HEK293 (cell line): ENCODE results near the gene FRAS1.

ENCODE experiments used
- CTCF ChIA-PET: fragments of 350-600 bp; formaldehyde crosslinking; extraction: SDS; loops from one replicate; lab custom pipeline; 2021; ENCODE audit warnings: antibody characterized with exemption; lab: Yijun Ruan, JAX
- POLR2A ChIA-PET: fragments of 300-600 bp; formaldehyde crosslinking; extraction: SDS; loops from one replicate; lab custom pipeline; 2020; ENCODE audit warnings: antibody characterized with exemption, inconsistent platforms; lab: Yijun Ruan, JAX
- H3K27ac ChIP-seq: fragments of 200-500 bp; sonication (Bioruptor generic); 2 replicates; pipeline ENCODE4 v1.5.1; 2014; ENCODE audit warnings: low read depth, low read length, control low read depth, inconsistent platforms; ENCODE audit errors: extremely low read depth
- H3K36me3 ChIP-seq, 2 experiments: fragments of 200-500 bp in 1 of 2; sonication (Bioruptor generic) in 1 of 2; 1 replicate in 1 of 2; 2 replicates in 1 of 2; pipeline ENCODE4 v1.5.1; 2014 to 2017; ENCODE audit warnings: inconsistent platforms in 2 of 2, low read length in 2 of 2; ENCODE audit not compliant: control insufficient read depth in 2 of 2, insufficient read depth in 1 of 2
- H3K4me1 ChIP-seq: fragments of 200-500 bp; sonication (Bioruptor generic); 2 replicates; pipeline ENCODE4 v1.5.1; 2014; ENCODE audit warnings: mild to moderate bottlenecking, low read length, inconsistent platforms; ENCODE audit not compliant: control insufficient read depth, insufficient read depth
- H3K4me3 ChIP-seq: 2 replicates; pipeline ENCODE4 v1.5.1; 2011; ENCODE audit warnings: low read depth, mild to moderate bottlenecking, control low read depth, low read length, moderate library complexity
- H3K9me3 ChIP-seq: fragments of 200-500 bp; sonication (Bioruptor generic); 2 replicates; pipeline ENCODE4 v1.5.1; 2014; ENCODE audit warnings: low read depth, low read length, inconsistent platforms; ENCODE audit not compliant: control insufficient read depth, insufficient read depth
- EGR2 ChIP-seq: fragments of 450-650 bp; formaldehyde crosslinking; IDR thresholded peaks from 2 replicates; pipeline ENCODE4 v1.5.1; 2016; ENCODE audit warnings: low read depth, missing biosample characterization, missing genetic modification characterization
- KLF10 ChIP-seq: fragments of 450-650 bp; IDR thresholded peaks from 2 replicates; pipeline ENCODE4 v1.5.1; 2018; ENCODE audit warnings: missing biosample characterization, mild to moderate bottlenecking, missing genetic modification characterization
- OVOL3 ChIP-seq: fragments of 450-650 bp; formaldehyde crosslinking; IDR thresholded peaks from 2 replicates; pipeline ENCODE4 v1.5.1; 2016; ENCODE audit warnings: missing biosample characterization, missing genetic modification characterization
- YY1 ChIP-seq: fragments of 450-650 bp; formaldehyde crosslinking; IDR thresholded peaks from 2 replicates; pipeline ENCODE4 v1.5.1; 2018; ENCODE audit warnings: missing biosample characterization, missing genetic modification characterization
- ZBTB17 ChIP-seq: fragments of 450-650 bp; formaldehyde crosslinking; IDR thresholded peaks from 2 replicates; pipeline ENCODE4 v1.5.1; 2016; ENCODE audit warnings: missing biosample characterization, missing genetic modification characterization
- ZBTB48 ChIP-seq: fragments of 450-650 bp; formaldehyde crosslinking; IDR thresholded peaks from 2 replicates; pipeline ENCODE4 v1.5.1; 2016; ENCODE audit warnings: missing biosample characterization, missing genetic modification characterization
- ZNF184 ChIP-seq: fragments of 450-650 bp; IDR thresholded peaks from 2 replicates; pipeline ENCODE4 v1.5.1; 2018; ENCODE audit warnings: missing biosample characterization, mild to moderate bottlenecking, missing genetic modification characterization
- ZNF366 ChIP-seq: fragments of 450-650 bp; formaldehyde crosslinking; conservative IDR thresholded peaks from 2 replicates; pipeline ENCODE4 v1.5.1; 2016; ENCODE audit warnings: missing biosample characterization, missing genetic modification characterization
- ZNF48 ChIP-seq: fragments of 450-650 bp; formaldehyde crosslinking; IDR thresholded peaks from 2 replicates; pipeline ENCODE4 v1.5.1; 2016; ENCODE audit warnings: missing biosample characterization, missing genetic modification characterization
- ZNF501 ChIP-seq: fragments of 450-650 bp; formaldehyde crosslinking; IDR thresholded peaks from 2 replicates; pipeline ENCODE4 v1.5.1; 2016; ENCODE audit warnings: missing biosample characterization, missing genetic modification characterization
- ZNF548 ChIP-seq: fragments of 450-650 bp; formaldehyde crosslinking; IDR thresholded peaks from 2 replicates; pipeline ENCODE4 v1.5.1; 2016; ENCODE audit warnings: missing biosample characterization, missing genetic modification characterization
- ZNF555 ChIP-seq: fragments of 450-650 bp; formaldehyde crosslinking; conservative IDR thresholded peaks from 2 replicates; pipeline ENCODE4 v1.5.1; 2017; ENCODE audit warnings: missing biosample characterization, mild to moderate bottlenecking, missing genetic modification characterization, inconsistent platforms
- ZNF558 ChIP-seq: fragments of 450-650 bp; formaldehyde crosslinking; IDR thresholded peaks from 2 replicates; pipeline ENCODE4 v1.5.1; 2016; ENCODE audit warnings: missing biosample characterization, missing genetic modification characterization
- ZNF621 ChIP-seq: fragments of 450-650 bp; formaldehyde crosslinking; IDR thresholded peaks from 2 replicates; pipeline ENCODE4 v1.5.1; 2017; ENCODE audit warnings: missing biosample characterization, missing genetic modification characterization
- ZNF626 ChIP-seq: fragments of 450-650 bp; sonication (Bioruptor Pico); formaldehyde crosslinking; IDR thresholded peaks from 2 replicates; pipeline ENCODE4 v1.5.1; 2018; ENCODE audit warnings: missing biosample characterization, missing genetic modification characterization, inconsistent platforms
- ZNF629 ChIP-seq: fragments of 450-650 bp; formaldehyde crosslinking; IDR thresholded peaks from 2 replicates; pipeline ENCODE4 v1.5.1; 2017; ENCODE audit warnings: missing biosample characterization, missing genetic modification characterization
- ZNF658 ChIP-seq: fragments of 450-650 bp; formaldehyde crosslinking; IDR thresholded peaks from 2 replicates; pipeline ENCODE4; 2016; ENCODE audit warnings: missing biosample characterization, missing genetic modification characterization
- ZSCAN16 ChIP-seq: fragments of 450-650 bp; formaldehyde crosslinking; IDR thresholded peaks from 2 replicates; pipeline ENCODE4 v1.5.1; 2016; ENCODE audit warnings: missing biosample characterization, missing genetic modification characterization
- TF ChIP-seq, protein P1 (sequence below): fragments of 450-650 bp; formaldehyde crosslinking; IDR thresholded peaks from 2 replicates; pipeline ENCODE4; 2016; ENCODE audit warnings: missing biosample characterization, missing genetic modification characterization
- TF ChIP-seq, protein P2 (sequence below): fragments of 450-650 bp; formaldehyde crosslinking; conservative IDR thresholded peaks from 2 replicates; pipeline ENCODE4 v1.5.1; 2016; ENCODE audit warnings: low read depth, missing biosample characterization, missing genetic modification characterization
- TF ChIP-seq, protein P3 (sequence below): fragments of 450-650 bp; formaldehyde crosslinking; IDR thresholded peaks from 2 replicates; pipeline ENCODE4 v1.5.1; 2016; ENCODE audit warnings: missing biosample characterization, missing genetic modification characterization
- TF ChIP-seq, protein P4 (sequence below): fragments of 450-650 bp; formaldehyde crosslinking; IDR thresholded peaks from 2 replicates; pipeline ENCODE4 v1.5.1; 2016; ENCODE audit warnings: missing biosample characterization, missing genetic modification characterization
- TF ChIP-seq, protein P5 (sequence below): fragments of 450-650 bp; formaldehyde crosslinking; IDR thresholded peaks from 2 replicates; pipeline ENCODE4 v1.5.1; 2016; ENCODE audit warnings: missing biosample characterization, missing genetic modification characterization
- TF ChIP-seq, protein P6 (sequence below): fragments of 450-650 bp; formaldehyde crosslinking; IDR thresholded peaks from 2 replicates; pipeline ENCODE4 v1.5.1; 2016; ENCODE audit warnings: missing biosample characterization, missing genetic modification characterization

Gene FRAS1

DNA sequence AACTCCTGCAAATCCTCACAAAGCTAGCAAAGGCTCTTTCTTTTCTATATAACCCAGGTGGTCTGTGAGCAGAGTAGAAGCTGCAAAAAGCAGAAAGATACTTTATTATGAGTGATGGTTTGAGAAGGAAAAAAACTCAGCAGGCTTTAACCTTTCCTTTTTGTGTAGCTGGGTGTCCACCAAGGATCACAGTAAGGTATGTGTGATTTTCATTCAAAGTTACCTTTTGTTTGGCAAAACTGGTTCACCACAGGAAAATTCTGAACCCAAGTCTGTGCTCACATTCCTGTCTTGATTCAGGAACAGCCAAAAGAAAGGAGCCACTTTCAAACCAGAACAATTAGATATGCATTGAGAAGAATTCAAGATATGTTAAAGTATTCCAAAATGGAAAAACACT is 35.7 kb downstream of the FRAS1 start:
- TF ChIP-seq ZNF621 (tag by site-specific recombination) (no peak), KLF10 (tag by site-specific recombination) (no peak), ZNF366 (tag by site-specific recombination) (no peak), ZNF558 (tag by site-specific recombination) (no peak), EGR2 (tag by site-specific recombination) (no peak), OVOL3 (tag by site-specific recombination) (no peak), ZNF548 (no peak)
- TF ChIP-seq, protein P1, sequence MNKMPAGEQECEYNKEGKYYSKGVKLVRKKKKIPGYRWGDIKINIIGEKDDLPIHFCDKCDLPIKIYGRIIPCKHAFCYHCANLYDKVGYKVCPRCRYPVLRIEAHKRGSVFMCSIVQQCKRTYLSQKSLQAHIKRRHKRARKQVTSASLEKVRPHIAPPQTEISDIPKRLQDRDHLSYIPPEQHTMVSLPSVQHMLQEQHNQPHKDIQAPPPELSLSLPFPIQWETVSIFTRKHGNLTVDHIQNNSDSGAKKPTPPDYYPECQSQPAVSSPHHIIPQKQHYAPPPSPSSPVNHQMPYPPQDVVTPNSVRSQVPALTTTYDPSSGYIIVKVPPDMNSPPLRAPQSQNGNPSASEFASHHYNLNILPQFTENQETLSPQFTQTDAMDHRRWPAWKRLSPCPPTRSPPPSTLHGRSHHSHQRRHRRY = no peak
- TF ChIP-seq, protein P2, sequence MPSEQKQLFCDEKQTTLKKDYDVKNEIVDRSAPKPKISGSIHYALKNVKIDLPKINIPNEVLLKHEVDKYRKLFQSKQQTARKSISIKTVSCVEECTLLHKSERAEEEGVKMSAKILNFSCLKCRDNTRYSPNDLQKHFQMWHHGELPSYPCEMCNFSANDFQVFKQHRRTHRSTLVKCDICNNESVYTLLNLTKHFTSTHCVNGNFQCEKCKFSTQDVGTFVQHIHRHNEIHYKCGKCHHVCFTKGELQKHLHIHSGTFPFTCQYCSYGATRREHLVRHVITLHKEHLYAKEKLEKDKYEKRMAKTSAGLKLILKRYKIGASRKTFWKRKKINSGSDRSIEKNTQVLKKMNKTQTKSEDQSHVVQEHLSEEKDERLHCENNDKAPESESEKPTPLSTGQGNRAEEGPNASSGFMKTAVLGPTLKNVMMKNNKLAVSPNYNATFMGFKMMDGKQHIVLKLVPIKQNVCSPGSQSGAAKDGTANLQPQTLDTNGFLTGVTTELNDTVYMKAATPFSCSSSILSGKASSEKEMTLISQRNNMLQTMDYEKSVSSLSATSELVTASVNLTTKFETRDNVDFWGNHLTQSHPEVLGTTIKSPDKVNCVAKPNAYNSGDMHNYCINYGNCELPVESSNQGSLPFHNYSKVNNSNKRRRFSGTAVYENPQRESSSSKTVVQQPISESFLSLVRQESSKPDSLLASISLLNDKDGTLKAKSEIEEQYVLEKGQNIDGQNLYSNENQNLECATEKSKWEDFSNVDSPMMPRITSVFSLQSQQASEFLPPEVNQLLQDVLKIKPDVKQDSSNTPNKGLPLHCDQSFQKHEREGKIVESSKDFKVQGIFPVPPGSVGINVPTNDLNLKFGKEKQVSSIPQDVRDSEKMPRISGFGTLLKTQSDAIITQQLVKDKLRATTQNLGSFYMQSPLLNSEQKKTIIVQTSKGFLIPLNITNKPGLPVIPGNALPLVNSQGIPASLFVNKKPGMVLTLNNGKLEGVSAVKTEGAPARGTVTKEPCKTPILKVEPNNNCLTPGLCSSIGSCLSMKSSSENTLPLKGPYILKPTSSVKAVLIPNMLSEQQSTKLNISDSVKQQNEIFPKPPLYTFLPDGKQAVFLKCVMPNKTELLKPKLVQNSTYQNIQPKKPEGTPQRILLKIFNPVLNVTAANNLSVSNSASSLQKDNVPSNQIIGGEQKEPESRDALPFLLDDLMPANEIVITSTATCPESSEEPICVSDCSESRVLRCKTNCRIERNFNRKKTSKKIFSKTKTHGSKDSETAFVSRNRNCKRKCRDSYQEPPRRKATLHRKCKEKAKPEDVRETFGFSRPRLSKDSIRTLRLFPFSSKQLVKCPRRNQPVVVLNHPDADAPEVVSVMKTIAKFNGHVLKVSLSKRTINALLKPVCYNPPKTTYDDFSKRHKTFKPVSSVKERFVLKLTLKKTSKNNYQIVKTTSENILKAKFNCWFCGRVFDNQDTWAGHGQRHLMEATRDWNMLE (tag by site-specific recombination) = no peak
- TF ChIP-seq, protein P3, sequence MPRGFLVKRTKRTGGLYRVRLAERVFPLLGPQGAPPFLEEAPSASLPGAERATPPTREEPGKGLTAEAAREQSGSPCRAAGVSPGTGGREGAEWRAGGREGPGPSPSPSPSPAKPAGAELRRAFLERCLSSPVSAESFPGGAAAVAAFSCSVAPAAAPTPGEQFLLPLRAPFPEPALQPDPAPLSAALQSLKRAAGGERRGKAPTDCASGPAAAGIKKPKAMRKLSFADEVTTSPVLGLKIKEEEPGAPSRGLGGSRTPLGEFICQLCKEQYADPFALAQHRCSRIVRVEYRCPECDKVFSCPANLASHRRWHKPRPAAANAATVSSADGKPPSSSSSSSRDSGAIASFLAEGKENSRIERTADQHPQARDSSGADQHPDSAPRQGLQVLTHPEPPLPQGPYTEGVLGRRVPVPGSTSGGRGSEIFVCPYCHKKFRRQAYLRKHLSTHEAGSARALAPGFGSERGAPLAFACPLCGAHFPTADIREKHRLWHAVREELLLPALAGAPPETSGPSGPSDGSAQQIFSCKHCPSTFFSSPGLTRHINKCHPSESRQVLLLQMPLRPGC (tag by site-specific recombination) = no peak
- TF ChIP-seq, protein P4, sequence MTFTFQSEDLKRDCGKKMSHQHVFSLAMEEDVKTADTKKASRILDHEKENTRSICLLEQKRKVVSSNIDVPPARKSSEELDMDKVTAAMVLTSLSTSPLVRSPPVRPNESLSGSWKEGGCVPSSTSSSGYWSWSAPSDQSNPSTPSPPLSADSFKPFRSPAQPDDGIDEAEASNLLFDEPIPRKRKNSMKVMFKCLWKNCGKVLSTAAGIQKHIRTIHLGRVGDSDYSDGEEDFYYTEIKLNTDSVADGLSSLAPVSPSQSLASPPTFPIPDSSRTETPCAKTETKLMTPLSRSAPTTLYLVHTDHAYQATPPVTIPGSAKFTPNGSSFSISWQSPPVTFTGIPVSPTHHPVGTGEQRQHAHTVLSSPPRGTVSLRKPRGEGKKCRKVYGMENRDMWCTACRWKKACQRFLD (tag by site-specific recombination) = no peak
- H3K4me3 ChIP-seq = no peak overlapping the region
- CTCF ChIA-PET = no interaction called here
- POLR2A ChIA-PET = no interaction called here
- H3K27ac ChIP-seq = no peak overlapping the region
- no peaks in the 10 kb centered on the region for H3K4me1 ChIP-seq
- H3K9me3 ChIP-seq = no peaks in the 10 kb centered on the region
- H3K36me3 ChIP-seq = no peaks in the 10 kb centered on the region

DNA sequence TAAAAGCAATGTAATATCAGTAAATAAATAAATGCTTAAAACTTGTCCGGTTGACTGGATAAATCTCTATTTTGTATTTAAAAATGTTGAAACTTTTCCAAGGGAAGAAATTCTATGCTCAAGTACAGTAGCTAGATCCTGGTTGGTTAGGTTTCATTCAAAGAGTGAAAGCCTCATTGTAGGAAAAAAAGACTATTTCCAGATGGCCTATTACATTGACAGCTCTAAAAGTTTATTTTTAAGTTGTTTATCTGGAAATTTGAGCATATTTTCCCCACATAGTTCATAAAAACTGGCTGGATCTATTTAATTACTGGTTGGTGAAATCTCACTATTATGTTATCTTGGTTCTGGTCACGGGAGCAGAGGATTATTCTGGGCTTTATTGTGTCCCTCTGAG is 38.0 kb downstream of the FRAS1 start:
- CTCF ChIA-PET = interaction anchor here (0.6 to 0.8 kb wide), 2 partner anchors 31 to 346 kb away, joined by 3 to 4 read pairs; no protein-coding TSS in a partner anchor
- POLR2A ChIA-PET = no interaction called here
- Histone ChIP-seq H3K4me1 (no peaks in the 10 kb centered on the region), H3K27ac (no peak overlapping the region), H3K9me3 (no peaks in the 10 kb centered on the region), H3K36me3 (no peaks in the 10 kb centered on the region), H3K4me3 (no peak overlapping the region)
- TF ChIP-seq, protein P5, sequence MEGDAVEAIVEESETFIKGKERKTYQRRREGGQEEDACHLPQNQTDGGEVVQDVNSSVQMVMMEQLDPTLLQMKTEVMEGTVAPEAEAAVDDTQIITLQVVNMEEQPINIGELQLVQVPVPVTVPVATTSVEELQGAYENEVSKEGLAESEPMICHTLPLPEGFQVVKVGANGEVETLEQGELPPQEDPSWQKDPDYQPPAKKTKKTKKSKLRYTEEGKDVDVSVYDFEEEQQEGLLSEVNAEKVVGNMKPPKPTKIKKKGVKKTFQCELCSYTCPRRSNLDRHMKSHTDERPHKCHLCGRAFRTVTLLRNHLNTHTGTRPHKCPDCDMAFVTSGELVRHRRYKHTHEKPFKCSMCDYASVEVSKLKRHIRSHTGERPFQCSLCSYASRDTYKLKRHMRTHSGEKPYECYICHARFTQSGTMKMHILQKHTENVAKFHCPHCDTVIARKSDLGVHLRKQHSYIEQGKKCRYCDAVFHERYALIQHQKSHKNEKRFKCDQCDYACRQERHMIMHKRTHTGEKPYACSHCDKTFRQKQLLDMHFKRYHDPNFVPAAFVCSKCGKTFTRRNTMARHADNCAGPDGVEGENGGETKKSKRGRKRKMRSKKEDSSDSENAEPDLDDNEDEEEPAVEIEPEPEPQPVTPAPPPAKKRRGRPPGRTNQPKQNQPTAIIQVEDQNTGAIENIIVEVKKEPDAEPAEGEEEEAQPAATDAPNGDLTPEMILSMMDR (tag by site-specific recombination) = no peak
- TF ChIP-seq YY1 (tag by site-specific recombination) (no peak), ZNF658 (tag by site-specific recombination) (no peak), ZNF555 (tag by site-specific recombination) (no peak), ZNF629 (tag by site-specific recombination) (no peak), ZBTB17 (tag by site-specific recombination) (no peak), ZNF184 (tag by site-specific recombination) (no peak), ZNF501 (tag by site-specific recombination) (no peak), ZNF626 (tag by site-specific recombination) (no peak), ZBTB48 (tag by site-specific recombination) (no peak), ZNF621 (tag by site-specific recombination) (no peak), ZNF48 (tag by site-specific recombination) (no peak), ZSCAN16 (no peak)
- TF ChIP-seq, protein P6, sequence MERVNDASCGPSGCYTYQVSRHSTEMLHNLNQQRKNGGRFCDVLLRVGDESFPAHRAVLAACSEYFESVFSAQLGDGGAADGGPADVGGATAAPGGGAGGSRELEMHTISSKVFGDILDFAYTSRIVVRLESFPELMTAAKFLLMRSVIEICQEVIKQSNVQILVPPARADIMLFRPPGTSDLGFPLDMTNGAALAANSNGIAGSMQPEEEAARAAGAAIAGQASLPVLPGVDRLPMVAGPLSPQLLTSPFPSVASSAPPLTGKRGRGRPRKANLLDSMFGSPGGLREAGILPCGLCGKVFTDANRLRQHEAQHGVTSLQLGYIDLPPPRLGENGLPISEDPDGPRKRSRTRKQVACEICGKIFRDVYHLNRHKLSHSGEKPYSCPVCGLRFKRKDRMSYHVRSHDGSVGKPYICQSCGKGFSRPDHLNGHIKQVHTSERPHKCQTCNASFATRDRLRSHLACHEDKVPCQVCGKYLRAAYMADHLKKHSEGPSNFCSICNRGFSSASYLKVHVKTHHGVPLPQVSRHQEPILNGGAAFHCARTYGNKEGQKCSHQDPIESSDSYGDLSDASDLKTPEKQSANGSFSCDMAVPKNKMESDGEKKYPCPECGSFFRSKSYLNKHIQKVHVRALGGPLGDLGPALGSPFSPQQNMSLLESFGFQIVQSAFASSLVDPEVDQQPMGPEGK (tag by site-specific recombination) = no peak
